ENCODE results near the gene THAP6. TPM values are rescaled to one million over a fixed set of nuclear protein-coding genes. Genes with fewer than 3 reads are reported as not detected.

THAP6 gene
- total and polyA plus RNA-seq, 3 donors from 2014 or later = 30.2 to 44.0 (median 35.1) TPM

GRCh38 chr4:75565481-75565880, 51.2 kb downstream of the THAP6 start:
- H3K36me3 ChIP-seq (ENCODE audit: low read depth, missing control alignments) = no peaks in the 10 kb centered on the region
- intact Hi-C loops (cut with DNase I; ENCODE audit: low total_unique reads) = no loop called here
- no peak overlapping the region for H3K4me3 ChIP-seq
- TF ChIP-seq, protein P1, sequence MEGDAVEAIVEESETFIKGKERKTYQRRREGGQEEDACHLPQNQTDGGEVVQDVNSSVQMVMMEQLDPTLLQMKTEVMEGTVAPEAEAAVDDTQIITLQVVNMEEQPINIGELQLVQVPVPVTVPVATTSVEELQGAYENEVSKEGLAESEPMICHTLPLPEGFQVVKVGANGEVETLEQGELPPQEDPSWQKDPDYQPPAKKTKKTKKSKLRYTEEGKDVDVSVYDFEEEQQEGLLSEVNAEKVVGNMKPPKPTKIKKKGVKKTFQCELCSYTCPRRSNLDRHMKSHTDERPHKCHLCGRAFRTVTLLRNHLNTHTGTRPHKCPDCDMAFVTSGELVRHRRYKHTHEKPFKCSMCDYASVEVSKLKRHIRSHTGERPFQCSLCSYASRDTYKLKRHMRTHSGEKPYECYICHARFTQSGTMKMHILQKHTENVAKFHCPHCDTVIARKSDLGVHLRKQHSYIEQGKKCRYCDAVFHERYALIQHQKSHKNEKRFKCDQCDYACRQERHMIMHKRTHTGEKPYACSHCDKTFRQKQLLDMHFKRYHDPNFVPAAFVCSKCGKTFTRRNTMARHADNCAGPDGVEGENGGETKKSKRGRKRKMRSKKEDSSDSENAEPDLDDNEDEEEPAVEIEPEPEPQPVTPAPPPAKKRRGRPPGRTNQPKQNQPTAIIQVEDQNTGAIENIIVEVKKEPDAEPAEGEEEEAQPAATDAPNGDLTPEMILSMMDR (IDR thresholded peaks at IDR 0.05) = no peak
- TF ChIP-seq POLR2A (IDR thresholded peaks at IDR 0.05) = no peak
- no peaks in the 10 kb centered on the region for H3K27me3 ChIP-seq
- H3K27ac ChIP-seq = no peak overlapping the region
- no peaks in the 10 kb centered on the region for H3K4me1 ChIP-seq
- no peaks in the 10 kb centered on the region for H3K9me3 ChIP-seq
- DNase-seq = no peak

- intact Hi-C loops (cut with DNase I; ENCODE audit: low total_unique reads) = no loop called here
- TF ChIP-seq POLR2A (IDR thresholded peaks at IDR 0.05) = no peak
- TF ChIP-seq, protein P1 (IDR thresholded peaks at IDR 0.05) = no peak
- DNase-seq = no peak
- no peak overlapping the region for H3K27ac ChIP-seq
- H3K27me3 ChIP-seq = no peaks in the 10 kb centered on the region
- H3K36me3 ChIP-seq (ENCODE audit: low read depth, missing control alignments) = no peaks in the 10 kb centered on the region
- H3K9me3 ChIP-seq = no peaks in the 10 kb centered on the region
- 77 to 78% methylated on average over 1 of the region's 1 CpG for WGBS, 2 donors
- H3K4me3 ChIP-seq = no peak overlapping the region
- H3K4me1 ChIP-seq = no peaks in the 10 kb centered on the region
Measured at GRCh38 chr4:75566911-75567310, 52.6 kb downstream of the THAP6 start.

DNA sequence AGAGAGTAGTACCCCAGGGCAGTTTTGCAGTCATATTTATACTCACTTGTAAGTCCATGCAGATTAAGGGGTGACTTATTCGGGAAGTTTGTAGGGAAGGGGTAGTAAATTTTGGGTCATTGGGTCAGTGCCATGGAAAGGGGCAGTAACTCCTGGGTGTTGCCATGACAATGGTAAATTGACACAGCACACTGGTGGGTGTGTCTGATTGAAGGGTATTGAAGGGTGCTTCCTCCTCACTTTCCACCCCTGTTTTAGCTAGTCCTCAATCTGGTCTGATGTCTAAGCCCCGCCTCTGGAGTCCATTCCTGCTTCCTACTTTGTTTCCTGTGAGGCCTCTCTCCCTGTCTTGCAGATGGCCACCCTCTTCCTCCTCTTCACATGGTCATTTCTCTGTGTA, 53.5 kb downstream of the THAP6 start:
- H3K27me3 ChIP-seq = no peaks in the 10 kb centered on the region
- no peak overlapping the region for H3K4me3 ChIP-seq
- H3K36me3 ChIP-seq (ENCODE audit: low read depth, missing control alignments) = no peaks in the 10 kb centered on the region
- no peak for DNase-seq
- TF ChIP-seq, protein P1 (IDR thresholded peaks at IDR 0.05) = no peak
- TF ChIP-seq POLR2A (IDR thresholded peaks at IDR 0.05) = no peak
- WGBS, 2 donors = 83 to 100% methylated on average over 2 of the region's 2 CpGs
- H3K9me3 ChIP-seq = no peaks in the 10 kb centered on the region
- no peaks in the 10 kb centered on the region for H3K4me1 ChIP-seq
- H3K27ac ChIP-seq = no peak overlapping the region
- intact Hi-C loops (cut with DNase I; ENCODE audit: low total_unique reads) = no loop called here

Other genes with a start within 250 kb of the THAP6 start
- 10 to 100 TPM; 35.5 to 44.5 TPM for gene RCHY1, start 70 bp upstream of the THAP6 start, total RNA-seq
- gene RCHY1, start 70 bp upstream of the THAP6 start, polyA plus RNA-seq (ENCODE audit: insufficient read depth, low read depth, low replicate concordance) = 49.5 TPM
- not detected for gene ODAPH, start 41.6 kb downstream of the THAP6 start, total RNA-seq
- not detected for gene ODAPH, start 41.6 kb downstream of the THAP6 start, polyA plus RNA-seq (ENCODE audit: insufficient read depth, low read depth, low replicate concordance)
- 10 to 100 TPM; 11.3 to 11.9 TPM for gene CDKL2, start 116.1 kb downstream of the THAP6 start, total RNA-seq
- gene CDKL2, start 116.1 kb downstream of the THAP6 start, polyA plus RNA-seq (ENCODE audit: insufficient read depth, low read depth, low replicate concordance) = 41.0 TPM
- gene G3BP2, start 158.9 kb downstream of the THAP6 start, total RNA-seq = 100 to 1,000 TPM; 102 to 105 TPM
- gene G3BP2, start 158.9 kb downstream of the THAP6 start, polyA plus RNA-seq (ENCODE audit: insufficient read depth, low read depth, low replicate concordance) = 134 TPM
- 10 to 100 TPM; 57.5 to 64.6 TPM for gene USO1, start 210.1 kb downstream of the THAP6 start, total RNA-seq
- 53.3 TPM for gene USO1, start 210.1 kb downstream of the THAP6 start, polyA plus RNA-seq (ENCODE audit: insufficient read depth, low read depth, low replicate concordance)